IPS DF 4.7 (cell line): ENCODE results near the gene GAPT.
"Not testable (repeated sequence)": the region's sequence is repeated elsewhere in the genome, so short reads cannot be mapped to it uniquely, and the experiment has no call there.

Experiments
- DNase-seq: peaks from one replicate; pipeline ENCODE4 v3.0.0-alpha.2; 2013; ENCODE audit warnings: low spot score; ENCODE audit errors: extremely low read depth

Gene GAPT

DNA sequence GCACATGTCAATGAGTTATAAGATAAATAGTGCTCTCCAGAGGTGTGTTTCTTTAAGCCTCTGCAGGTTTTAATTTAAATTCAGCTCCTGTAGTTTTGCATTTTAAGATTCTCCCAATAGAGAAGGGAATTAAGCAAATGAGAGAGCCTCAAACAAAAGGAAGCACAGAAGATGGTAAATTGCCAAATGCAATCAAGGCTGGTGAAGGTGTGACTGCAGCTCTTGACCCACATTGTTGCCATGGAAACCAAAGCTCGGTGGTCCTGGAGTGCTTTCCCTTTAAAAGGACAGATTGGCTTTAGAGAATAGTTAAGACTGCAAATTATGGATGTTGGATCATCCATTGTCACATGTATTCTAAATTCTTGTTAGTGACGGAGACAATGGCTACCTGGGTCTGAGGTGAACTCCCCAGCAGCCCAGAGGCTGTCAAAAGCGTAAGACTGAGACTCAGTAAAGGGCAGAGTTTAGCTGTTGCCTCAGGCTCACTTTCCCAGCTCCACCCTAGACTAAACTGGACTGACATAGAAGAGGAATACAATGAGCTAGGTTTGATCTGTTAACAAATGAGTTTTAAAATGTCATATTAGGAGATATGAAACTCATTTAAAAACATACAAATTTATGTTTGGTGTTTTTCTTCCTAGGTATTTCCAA is 12.3 kb downstream of the GAPT start:
- DNase-seq: no peak

DNA sequence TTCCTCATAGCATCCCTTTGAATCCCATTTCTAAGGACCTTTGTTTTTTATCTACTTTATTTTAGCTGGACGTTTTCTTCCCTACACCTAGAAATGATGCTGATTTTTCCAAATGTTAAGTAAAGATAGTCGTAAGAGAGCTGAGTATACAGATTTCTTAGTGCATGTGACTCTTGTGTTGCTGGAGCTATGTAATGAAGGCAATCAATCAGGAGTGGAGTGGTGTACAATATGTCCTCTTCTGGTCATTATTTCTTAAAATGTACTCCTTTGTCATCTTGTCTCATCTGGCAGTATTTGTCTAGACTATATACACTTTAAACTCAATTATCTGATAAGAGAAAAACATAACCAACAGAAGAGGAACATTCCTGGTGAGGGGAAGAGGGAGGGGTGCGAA is 13.5 kb downstream of the GAPT start:
- DNase-seq: no peak

DNA sequence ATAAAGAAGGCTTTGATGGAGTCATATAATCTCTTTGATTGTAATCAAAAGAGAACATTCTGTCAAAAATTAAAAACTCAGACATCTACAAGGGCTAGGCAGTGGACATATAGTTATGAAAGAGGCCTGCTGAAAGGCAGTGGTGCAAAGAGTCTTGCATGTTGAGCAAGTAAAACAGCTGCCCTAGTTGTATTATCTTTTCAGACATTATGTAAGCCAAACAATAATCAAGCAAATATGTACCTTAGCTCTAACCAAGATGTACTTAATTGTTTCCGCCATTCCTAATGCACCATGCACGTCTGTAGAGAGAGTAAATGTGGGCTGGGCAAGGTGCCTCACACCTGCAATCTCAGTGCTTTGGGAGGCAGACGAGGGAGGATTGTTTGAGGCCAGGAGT is 14.3 kb downstream of the GAPT start:
- no peak for DNase-seq

DNA sequence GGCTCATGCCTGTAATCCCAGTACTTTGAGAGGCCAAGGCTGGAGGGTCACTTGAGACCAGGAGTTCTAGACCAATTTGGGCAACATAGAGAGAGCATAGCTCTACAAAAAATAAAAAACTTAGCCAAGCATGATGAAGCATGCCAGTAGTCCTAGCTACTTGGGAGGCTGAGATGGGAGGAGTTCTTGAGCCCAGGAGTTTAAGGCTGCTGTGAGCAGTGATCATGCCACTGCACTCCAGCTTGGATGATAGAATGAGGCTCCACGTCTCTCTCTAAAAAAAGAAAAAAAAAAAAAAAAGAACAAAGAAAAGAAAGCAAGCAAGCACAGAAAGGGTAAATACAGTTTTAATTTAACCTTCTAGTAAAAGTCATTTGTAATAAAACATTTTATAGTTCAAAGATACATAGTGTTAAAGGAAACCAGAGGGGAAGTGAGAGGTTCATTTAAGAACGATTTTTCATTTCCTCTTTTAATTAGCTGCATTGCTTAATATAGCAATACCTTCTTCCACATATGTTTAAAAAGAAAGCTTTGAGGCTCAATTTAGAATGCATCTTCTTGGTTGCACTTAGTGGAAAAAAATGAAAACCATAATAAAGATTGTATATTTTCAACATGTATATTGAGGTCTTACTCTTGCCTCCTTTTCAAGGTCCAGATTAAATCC is 14.9 kb downstream of the GAPT start:
- no peak for DNase-seq

DNA sequence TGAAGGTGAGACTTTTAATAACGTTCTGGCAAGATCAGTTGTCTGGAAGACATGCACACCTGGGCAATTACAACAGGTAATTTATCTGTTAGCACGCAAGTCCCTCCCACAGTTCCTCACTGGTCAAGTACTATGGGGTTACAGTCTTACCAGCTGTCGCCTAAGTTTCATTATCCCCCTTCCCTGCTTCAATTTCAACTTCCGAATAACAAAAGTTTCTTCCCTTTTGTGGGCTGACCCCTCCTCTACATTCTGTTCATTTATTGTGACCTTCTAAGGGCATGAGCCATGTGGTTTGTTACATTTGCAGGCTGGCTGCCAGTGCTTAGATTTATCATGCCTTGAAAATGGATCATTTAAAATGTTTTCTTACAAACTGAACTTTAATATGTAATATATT is 16.5 kb downstream of the GAPT start:
- DNase-seq: no peak

DNA sequence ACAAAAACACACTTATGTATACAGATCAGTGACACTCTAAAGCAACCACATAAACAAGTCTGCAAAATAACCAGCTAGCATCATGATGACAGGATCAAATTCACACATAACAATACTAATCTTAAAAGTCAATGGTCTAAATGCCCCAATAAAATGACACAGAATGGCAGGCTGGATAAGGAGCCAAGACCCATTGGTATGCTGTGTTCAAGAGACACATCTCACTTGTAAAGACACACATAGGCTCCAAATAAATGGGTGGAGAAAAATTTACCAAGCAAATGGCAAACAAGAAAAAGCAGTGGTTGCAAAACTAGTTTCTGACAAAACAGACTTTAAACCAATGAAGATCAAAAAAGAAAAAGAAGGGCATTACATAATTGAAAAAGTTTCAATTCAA is 26.0 kb downstream of the GAPT start:
- DNase-seq: no peak

DNA sequence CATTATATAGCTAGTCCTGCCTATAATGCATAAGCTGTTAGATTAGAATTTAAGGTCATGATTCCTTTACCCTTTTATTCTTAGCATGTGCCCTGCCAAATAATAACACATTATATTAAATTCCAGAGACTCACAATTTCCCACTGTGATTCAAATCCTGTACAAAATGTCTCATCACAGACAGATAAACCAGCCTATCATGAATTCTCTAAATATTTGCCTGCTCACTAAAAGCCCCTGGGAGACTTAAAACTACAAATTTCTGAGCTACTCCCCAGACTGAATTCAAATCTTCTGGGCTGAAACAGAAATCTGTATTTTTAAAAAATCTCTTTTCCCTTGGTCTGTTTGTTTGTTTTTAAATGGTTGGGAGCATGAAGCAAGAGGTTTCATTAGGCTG is 32.7 kb downstream of the GAPT start:
- DNase-seq: no peak

DNA sequence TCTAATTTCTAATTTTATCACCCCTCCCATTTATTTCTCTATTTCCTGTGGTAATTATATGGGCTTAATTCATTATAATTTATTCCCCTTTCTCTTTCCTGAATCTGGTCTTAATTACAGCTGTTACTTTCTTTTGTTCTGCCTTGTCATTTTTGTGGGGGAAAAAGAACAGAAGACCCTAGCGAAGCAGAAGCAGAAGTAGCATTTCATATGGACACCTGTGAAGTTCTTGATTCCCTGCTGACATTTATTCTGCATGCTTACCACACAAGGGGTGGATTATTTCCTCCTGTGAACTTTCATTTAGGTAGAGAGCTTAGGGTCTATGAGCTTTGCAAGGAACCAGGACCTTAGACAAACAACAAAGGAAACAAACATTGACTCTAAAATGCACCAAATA is 33.3 kb downstream of the GAPT start:
- DNase-seq: no peak

DNA sequence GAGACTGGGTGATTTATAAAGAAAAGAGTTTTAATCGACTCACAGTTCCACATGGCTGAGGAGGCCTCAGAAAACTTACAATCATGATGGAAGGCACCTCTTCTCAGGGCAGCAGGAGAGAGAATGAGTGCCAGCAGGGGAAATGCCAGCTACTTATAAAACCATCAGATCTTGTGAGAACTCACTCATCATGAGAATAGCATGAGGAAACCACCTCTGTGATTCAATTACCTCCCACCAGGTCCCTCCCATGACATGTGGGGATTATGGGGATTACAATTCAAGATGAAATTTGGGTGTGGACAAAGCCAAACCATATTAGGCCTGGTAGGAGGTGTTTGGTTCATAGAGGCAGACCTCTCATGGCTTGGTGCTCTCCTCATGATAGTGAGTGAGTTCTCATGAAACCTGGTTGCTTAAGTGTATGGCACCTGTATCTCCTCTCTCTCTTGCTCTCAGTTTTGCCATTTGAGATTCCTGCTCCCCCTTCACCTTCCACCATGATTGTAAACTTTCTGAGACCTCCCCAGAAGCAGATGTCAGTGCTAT is 39.8 kb downstream of the GAPT start:
- DNase-seq: no peak

DNA sequence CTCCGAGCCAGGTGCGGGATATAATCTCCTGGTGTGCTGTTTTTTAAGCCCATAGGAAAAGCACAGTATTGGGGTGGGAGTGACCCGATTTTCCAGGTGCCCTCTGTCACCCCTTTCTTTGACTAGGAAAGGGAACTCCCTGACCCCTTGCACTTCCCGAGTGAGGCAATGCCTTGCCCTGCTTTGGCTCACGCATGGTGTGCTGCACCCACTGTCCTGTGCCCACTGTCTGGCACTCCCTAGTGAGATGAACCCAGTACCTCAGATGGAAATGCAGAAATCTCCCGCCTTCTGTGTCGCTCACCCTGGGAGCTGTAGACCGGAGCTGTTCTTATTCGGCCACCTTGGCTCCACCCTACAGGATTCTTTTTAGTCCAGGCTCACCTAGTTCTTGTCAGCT is 50.7 kb downstream of the GAPT start:
- not testable (repeated sequence) for DNase-seq

DNA sequence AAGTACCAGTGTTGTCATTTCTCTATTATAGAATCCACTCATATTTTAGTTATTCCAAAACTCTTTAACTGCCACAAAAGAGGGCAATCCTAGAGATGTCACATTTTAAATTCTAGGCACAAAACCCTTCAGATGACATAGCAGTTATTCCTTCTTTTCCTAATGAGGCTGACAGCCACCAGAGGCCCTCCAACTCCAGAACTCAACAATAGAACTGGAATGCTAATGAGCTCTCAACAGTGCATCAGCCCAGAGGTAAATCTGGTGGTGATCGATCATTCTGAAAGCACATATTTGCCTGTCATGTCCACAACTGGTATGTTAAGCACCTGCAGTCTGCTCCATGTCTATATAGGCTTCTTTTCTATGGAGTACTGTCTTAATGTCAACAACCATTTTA is 51.5 kb downstream of the GAPT start:
- DNase-seq: no peak

DNA sequence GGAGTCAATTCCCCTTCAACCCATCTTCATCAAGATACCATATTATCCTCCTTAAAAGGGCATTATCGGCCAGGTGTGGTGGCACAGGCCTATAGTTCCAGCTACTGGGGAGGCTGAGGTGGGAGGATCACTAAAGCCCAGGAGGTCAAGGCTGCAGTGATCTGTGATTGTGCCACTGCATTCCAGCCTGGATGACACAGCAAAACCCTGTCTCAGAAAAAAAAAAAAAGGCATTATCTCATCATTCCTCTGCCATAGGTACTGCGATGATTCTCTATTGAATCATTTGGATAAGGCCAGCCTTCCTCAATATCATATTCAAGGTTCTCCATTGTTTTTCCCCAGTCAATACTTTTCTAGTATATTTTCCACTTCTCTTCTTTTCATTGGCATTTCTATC is 52.5 kb downstream of the GAPT start:
- DNase-seq: no peak

DNA sequence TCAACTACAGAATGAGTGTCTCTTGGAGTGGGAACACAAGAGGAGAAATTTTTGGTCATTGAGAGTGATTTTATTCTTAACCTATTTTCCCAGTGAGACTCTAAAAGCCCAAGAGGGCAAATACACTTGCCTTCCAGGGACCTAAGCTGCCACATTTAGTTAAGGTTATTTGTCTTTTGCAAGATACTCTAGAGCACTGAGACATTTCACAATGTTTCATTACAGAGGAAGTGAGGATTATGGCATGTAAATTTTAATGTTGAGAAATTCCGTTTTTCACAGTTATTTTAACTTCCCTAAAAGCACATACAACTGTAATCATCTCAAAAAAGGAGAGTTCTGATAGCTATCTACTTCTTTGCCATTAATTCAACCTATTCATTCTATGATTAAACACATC is 53.0 kb downstream of the GAPT start:
- DNase-seq: no peak

DNA sequence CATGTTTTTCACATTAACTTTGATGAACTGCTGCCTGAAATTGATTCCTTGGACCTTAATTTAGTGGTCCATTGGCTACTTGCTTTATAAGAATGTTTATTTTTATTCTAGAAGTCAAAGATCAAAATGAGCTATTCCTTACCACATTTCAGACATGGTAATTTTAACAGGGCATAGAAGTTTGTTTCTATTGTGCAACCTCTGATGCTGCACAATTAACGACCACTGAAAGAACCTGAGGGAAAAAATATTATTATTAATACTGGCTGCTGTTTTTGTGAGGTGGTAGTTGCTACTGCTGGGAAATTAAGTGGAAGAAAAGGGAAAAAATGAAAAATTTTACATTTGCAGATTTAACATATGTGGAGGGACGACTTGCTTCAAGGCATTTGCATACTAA is 53.7 kb downstream of the GAPT start:
- DNase-seq: no peak

DNA sequence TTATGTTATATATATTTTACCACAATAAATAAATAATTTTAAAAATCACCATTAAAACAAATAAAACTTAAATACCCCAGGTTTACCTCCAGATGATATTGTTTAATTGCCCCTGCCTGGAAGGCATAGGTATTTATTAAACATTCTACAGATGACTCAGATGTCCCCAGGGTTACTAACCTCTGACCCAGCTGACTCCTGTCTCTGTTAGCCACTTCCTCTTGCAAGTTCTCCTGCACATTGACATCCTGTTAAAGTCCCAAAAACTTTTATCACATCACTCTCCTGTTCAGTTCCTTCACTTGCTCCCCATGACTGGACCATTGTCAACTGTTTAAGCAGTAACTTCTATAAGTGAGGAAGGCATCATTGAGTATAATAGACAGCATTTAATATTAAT is 54.7 kb downstream of the GAPT start:
- DNase-seq: no peak
